Measurements from ENCODE around the gene SVIL.

The SVIL gene

GRCh38 chr10:29671968-29672367 is 37.2 kb upstream of the SVIL start:
- TF ChIP-seq CEBPB (IDR thresholded peaks at IDR 0.05) (no peak), TCF12 (IDR thresholded peaks at IDR 0.05; ENCODE audit: low read depth) (no peak), EGR1 (IDR thresholded peaks at IDR 0.05) (no peak), EP300 (IDR thresholded peaks at IDR 0.05; ENCODE audit: borderline replicate concordance) (no peak), REST (IDR thresholded peaks at IDR 0.05; ENCODE audit: low read depth) (no peak), CREB1 (IDR thresholded peaks at IDR 0.05; ENCODE audit: low read depth) (no peak), USF1 (IDR thresholded peaks at IDR 0.05) (no peak), TAF1 (IDR thresholded peaks at IDR 0.05; ENCODE audit: low read depth) (no peak), YY1 (IDR thresholded peaks at IDR 0.05; ENCODE audit: low read depth) (no peak), ZBTB7A (IDR thresholded peaks at IDR 0.05; ENCODE audit: low read depth) (no peak), MAX (IDR thresholded peaks at IDR 0.05) (no peak), RAD21 (IDR thresholded peaks at IDR 0.05; ENCODE audit: low read depth) (no peak), TEAD4 (IDR thresholded peaks at IDR 0.05) (no peak), FOXM1 (IDR thresholded peaks at IDR 0.05; ENCODE audit: borderline replicate concordance, low read depth) (no peak), NFIC (IDR thresholded peaks at IDR 0.05) (no peak)

GRCh38 chr10:29671228-29671780 is 36.5 kb upstream of the SVIL start:
- no peak for TF ChIP-seq ZBTB7A (IDR thresholded peaks at IDR 0.05; ENCODE audit: low read depth)
- TF ChIP-seq MAX (IDR thresholded peaks at IDR 0.05), result no peak
- no peak for TF ChIP-seq USF1 (IDR thresholded peaks at IDR 0.05)
- no peak for TF ChIP-seq TEAD4 (IDR thresholded peaks at IDR 0.05)
- no peak for TF ChIP-seq FOXM1 (IDR thresholded peaks at IDR 0.05; ENCODE audit: borderline replicate concordance, low read depth)
- TF ChIP-seq YY1 (IDR thresholded peaks at IDR 0.05; ENCODE audit: low read depth), result no peak
- TF ChIP-seq REST (IDR thresholded peaks at IDR 0.05; ENCODE audit: low read depth), result no peak
- no peak for TF ChIP-seq EGR1 (IDR thresholded peaks at IDR 0.05)
- TF ChIP-seq EP300 (IDR thresholded peaks at IDR 0.05; ENCODE audit: borderline replicate concordance), result no peak
- TF ChIP-seq TAF1 (IDR thresholded peaks at IDR 0.05; ENCODE audit: low read depth), result no peak
- TF ChIP-seq CEBPB (IDR thresholded peaks at IDR 0.05), result no peak

- no peak for TF ChIP-seq ZBTB7A (IDR thresholded peaks at IDR 0.05; ENCODE audit: low read depth)
- no peak for TF ChIP-seq USF1 (IDR thresholded peaks at IDR 0.05)
- no peak for TF ChIP-seq CEBPB (IDR thresholded peaks at IDR 0.05)
- TF ChIP-seq EGR1 (IDR thresholded peaks at IDR 0.05), result no peak
- TF ChIP-seq TAF1 (IDR thresholded peaks at IDR 0.05; ENCODE audit: low read depth), result no peak
- no peak for TF ChIP-seq YY1 (IDR thresholded peaks at IDR 0.05; ENCODE audit: low read depth)
- TF ChIP-seq CREB1 (IDR thresholded peaks at IDR 0.05; ENCODE audit: low read depth), result no peak
- no peak for TF ChIP-seq FOXM1 (IDR thresholded peaks at IDR 0.05; ENCODE audit: borderline replicate concordance, low read depth)
- no peak for TF ChIP-seq TCF12 (IDR thresholded peaks at IDR 0.05; ENCODE audit: low read depth)
- TF ChIP-seq TEAD4 (IDR thresholded peaks at IDR 0.05), result no peak
- TF ChIP-seq REST (IDR thresholded peaks at IDR 0.05; ENCODE audit: low read depth), result no peak
- no peak for TF ChIP-seq MAX (IDR thresholded peaks at IDR 0.05)
- no peak for TF ChIP-seq NFIC (IDR thresholded peaks at IDR 0.05)
- TF ChIP-seq EP300 (IDR thresholded peaks at IDR 0.05; ENCODE audit: borderline replicate concordance), result no peak
- TF ChIP-seq RAD21 (IDR thresholded peaks at IDR 0.05; ENCODE audit: low read depth), result no peak
These were observed 36.0 kb upstream of the SVIL start for GRCh38 chr10:29670761-29671160.
